Kidney epithelial cell (primary cell): Measurements from ENCODE around the gene AARS2. TPM values are rescaled to one million over a fixed set of nuclear protein-coding genes. Genes with fewer than 3 reads are reported as not detected.

Source experiments
- DNase-seq: peaks from one replicate; pipeline ENCODE4 v3.0.0-alpha.2; 2010; ENCODE audit warnings: low read depth
- H3K27me3 ChIP-seq: 2 replicates; pipeline ENCODE4 v1.6.0; 2011; ENCODE audit warnings: low read length; ENCODE audit not compliant: control insufficient read depth, insufficient read depth
- H3K36me3 ChIP-seq: 2 replicates; pipeline ENCODE4 v1.5.1; 2011; ENCODE audit warnings: low read length; ENCODE audit not compliant: control insufficient read depth, insufficient read depth
- H3K4me3 ChIP-seq: 2 replicates; pipeline ENCODE4 v1.5.1; 2011; ENCODE audit warnings: low read depth, mild to moderate bottlenecking, control low read depth, low read length
- CTCF ChIP-seq: IDR thresholded peaks from 2 replicates; pipeline ENCODE4 v1.5.1; 2011; ENCODE audit warnings: mild to moderate bottlenecking, moderate library complexity, low read length, control low read depth, inconsistent platforms; ENCODE audit not compliant: insufficient read depth, poor library complexity, severe bottlenecking
- total RNA-seq: library from RNA; depleted of rRNA; stranded (reverse); fragments of >200 nt; gene quantifications from 2 replicates; pipeline ENCODE4 v1.2.3, GENCODE V29; 2015

AARS2 gene
- total RNA-seq, 1 donor from 2014 or later: 11.9 TPM

DNA sequence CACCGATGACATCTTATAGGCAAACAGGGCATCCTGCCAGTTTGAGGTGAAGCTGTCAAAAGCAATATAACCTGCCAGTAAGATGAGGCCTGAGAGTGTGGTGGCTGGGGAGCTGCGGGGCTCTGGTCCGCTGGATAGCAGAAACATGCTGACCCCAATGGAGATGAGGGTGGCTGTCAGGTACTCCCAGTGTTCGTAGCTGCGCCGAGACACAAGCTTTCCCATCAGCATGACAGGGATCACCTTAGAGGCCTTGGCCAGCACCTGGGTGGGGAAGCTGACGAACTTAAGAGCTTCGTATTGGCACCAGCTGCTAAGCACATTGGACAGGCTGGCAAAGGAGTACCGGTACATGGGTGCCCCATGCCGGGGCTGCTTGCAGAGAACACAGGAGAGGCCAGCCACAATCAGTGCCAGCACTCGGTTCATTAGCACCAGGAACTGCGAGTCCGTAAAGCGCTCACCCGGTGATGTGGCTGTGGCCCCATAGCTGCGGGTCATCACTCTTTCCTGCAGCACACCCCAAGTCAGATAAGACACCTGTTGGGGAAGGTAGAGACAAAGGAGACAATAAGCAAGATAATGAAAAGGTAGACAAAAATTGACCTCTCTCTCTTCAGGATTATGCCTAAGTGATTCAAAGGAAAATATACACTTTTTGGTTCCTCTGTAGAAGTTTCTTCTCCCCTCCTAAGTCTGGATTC is 57.9 kb downstream of the AARS2 start:
- no peak for DNase-seq
- peaks cover 14% of the 10 kb centered on the region for H3K36me3 ChIP-seq
- no peak for TF ChIP-seq CTCF
- no peaks in the 10 kb centered on the region for H3K27me3 ChIP-seq
- no peak overlapping the region for H3K4me3 ChIP-seq

DNA sequence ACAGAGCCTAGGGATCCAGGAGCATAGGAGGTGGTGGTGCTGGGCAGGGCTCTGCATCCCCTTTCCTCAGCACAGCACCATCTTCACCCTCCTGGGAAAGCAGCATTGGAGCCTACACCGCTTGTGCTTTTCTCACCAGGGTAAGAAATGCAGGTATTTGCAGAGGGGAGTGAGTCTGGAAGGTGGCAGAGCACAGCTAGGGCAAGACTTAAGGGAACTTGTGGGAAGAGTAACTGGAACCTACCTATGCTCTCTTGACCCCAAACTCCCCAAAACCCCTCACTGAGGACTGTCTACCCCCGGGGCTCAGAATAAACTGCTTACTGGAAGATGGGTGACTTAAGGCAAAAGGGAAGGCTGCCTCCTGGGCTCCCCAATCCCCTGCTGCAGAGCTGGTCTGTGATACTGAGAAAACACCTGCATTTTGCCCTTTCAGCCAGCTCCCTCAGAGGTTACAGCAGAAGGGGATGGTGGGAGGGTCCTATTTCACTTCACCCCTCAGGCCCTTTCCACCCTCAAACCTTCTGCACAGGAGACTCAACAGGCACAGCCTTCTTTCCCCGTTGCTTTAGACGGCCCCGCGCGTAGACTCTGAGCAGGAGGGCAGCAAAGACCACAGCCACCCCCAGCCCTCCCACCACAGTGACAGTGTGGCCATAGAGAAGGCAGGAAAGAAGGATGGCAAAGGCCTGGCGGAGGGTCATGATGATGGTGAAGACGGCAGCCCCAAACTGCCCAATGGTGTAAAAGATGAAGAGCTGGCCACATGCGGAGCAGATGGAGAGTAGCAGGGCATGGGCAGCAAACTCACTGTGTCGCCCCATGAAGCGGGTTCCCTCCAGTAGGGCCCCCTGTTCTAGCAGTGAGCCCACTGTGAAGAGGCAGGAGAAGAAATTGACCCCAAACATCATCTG is 58.7 kb downstream of the AARS2 start:
- peaks cover 17% of the 10 kb centered on the region for H3K36me3 ChIP-seq
- H3K4me3 ChIP-seq: no peak overlapping the region
- H3K27me3 ChIP-seq: no peaks in the 10 kb centered on the region
- no peak for TF ChIP-seq CTCF
- no peak for DNase-seq

- DNase-seq: no peak
- H3K36me3 ChIP-seq: peaks cover 18% of the 10 kb centered on the region
- peak; percentile 61 for TF ChIP-seq CTCF
- H3K4me3 ChIP-seq: no peak overlapping the region
- H3K27me3 ChIP-seq: no peaks in the 10 kb centered on the region
These were observed 59.6 kb downstream of the AARS2 start for GRCh38 chr6:44253307-44254101.

DNA sequence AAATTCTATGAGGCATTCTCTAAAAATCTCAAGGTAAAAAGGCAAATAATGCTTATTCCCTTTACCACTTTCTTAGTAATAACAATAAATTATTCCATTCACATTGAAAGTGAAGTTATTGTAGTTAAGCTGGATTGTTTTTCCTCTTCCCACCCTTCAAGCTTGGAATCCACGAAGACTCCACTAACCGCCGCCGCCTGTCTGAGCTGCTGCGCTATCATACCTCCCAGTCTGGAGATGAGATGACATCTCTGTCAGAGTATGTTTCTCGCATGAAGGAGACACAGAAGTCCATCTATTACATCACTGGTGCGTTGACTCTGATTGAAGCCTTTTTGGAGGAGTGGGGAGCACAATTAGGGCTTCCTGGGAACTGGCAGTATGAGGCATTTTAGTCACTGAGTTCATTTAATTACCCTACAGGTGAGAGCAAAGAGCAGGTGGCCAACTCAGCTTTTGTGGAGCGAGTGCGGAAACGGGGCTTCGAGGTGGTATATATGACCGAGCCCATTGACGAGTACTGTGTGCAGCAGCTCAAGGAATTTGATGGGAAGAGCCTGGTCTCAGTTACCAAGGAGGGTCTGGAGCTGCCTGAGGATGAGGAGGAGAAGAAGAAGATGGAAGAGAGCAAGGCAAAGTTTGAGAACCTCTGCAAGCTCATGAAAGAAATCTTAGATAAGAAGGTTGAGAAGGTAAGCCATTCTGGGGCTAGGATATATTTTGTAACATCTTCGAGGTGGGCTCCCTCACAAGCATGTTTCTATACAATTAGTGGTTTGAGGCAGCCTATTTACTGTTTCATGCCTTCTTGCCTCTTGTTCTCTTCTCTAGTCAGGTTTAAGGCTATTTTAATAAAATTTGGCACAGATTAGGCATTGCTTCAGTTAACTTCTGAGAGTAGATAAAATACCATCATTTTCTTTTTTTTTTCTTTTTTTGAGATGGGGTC is 61.3 kb downstream of the AARS2 start:
- Histone ChIP-seq H3K27me3 (no peaks in the 10 kb centered on the region), H3K36me3 (peaks cover 18% of the 10 kb centered on the region), H3K4me3 (no peak overlapping the region)
- TF ChIP-seq CTCF: no peak
- no peak for DNase-seq

DNA sequence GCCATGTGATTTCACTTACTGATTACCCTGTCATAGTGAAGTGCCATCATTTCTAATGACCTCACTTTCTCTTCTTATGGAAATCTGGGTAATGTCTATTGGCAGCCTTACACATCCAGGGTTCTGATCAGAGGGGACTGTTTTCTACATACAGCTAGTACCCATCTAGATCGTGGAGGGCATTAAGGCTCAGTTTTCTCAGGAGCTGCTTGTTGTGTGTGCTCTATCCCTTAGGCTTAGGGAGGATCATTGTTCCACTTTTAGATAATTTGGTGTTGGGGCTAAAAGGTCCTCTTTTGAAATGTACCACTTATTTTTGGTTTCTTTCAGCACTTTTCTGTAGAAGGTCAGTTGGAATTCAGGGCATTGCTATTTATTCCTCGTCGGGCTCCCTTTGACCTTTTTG is 62.4 kb downstream of the AARS2 start:
- no peak for DNase-seq
- Histone ChIP-seq H3K4me3 (no peak overlapping the region), H3K36me3 (peaks cover 18% of the 10 kb centered on the region), H3K27me3 (no peaks in the 10 kb centered on the region)
- no peak for TF ChIP-seq CTCF
